ENCODE measurements around the gene ABI1. TPM values are rescaled to one million over a fixed set of nuclear protein-coding genes. Genes with fewer than 3 reads are reported as not detected.
"Not testable (repeated sequence)": the region's sequence is repeated elsewhere in the genome, so short reads cannot be mapped to it uniquely, and the experiment has no call there.

ABI1 gene
- total RNA-seq, 1 donor from 2014 or later, result 33.8 TPM

DNA sequence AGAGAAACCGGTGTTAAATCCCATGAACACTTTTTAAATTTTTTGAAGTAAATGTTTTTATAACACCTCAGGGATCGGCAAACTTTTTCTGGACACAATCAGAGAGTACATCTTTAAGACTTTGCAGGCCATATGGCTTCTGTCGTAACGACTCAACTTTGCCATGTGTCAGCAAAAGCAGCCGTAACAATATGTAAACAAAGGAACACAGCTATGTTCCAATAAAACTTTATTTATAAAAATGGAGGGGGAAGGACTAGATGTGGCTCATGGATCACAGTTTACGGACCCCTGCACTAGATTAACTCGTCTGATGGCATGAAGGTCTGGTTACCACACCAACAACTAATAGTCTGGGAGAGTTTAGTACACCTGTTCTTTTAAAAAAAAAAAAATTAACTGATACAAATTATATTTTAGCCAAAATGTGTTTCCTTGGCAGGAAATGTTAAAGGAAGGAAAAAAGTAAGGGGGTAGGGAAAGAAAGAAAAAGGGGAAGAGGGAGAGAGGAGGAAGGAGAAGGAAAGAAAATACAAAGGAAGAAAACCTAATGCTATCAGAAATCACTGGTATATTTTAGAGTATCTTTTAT, 50.2 kb downstream of the ABI1 start:
- intact Hi-C loops (cut with DNase I), result no loop called here
- no peak for DNase-seq (ENCODE audit: low spot score)

DNA sequence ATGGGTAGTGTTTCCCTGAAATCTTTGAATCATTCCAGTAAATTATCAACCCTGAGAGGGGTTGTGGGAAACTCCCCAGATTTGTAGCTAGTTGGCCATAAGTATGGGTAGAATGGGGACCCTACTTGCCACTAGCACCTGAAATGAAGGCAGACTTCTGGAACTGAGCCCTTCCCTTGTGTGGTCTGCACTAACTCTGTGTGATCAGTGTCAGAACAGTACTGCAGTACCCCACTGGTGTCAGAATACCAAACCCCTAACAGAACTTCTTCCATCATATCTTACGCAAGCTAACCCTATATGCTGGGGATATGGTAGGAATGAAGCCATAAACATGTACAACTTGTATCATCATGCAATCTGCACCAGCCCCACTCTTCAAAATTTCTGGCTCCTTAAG, 50.8 kb downstream of the ABI1 start:
- intact Hi-C loops (cut with DNase I), result no loop called here
- no peak for DNase-seq (ENCODE audit: low spot score)

DNA sequence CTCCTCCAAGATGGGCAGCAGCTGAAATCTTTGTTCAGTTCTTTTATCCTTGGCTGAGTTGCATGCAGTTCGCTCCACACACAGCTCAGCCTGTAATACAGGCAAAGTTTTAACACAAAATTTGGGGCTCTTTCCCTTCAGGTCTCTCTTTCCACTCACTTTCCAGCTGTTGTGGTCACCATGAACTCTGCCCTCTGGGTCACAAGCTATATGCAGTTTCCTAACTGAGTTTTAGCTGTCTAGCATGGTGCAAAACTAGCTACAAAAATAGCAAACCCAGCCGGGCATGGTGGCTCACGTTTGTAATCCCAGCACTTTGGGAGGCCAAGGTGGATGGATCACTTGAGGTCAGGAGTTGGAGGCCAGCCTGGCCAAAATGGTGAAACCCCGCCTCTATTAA, 53.2 kb downstream of the ABI1 start:
- DNase-seq (ENCODE audit: low spot score), result no peak
- intact Hi-C loops (cut with DNase I), result no loop called here

DNA sequence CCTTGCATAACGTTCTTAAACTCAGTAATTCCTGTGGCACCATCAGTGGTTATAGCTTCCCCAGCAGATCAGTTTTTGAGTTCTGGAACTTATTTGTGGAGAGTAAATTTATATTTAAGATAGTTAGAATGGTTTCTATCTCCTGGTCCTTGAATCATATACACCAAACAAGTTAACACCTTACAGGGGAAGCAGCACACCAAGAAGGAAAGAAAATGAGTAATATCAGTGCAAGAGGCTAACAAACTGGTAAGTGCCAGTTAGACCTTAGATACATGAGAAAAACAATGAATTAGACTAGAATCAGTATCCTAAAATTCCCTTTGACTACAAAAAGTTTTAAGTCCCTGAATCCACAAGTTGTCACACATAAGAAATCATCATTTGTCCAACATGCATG, 54.2 kb downstream of the ABI1 start:
- DNase-seq (ENCODE audit: low spot score), result no peak
- intact Hi-C loops (cut with DNase I), result no loop called here

DNA sequence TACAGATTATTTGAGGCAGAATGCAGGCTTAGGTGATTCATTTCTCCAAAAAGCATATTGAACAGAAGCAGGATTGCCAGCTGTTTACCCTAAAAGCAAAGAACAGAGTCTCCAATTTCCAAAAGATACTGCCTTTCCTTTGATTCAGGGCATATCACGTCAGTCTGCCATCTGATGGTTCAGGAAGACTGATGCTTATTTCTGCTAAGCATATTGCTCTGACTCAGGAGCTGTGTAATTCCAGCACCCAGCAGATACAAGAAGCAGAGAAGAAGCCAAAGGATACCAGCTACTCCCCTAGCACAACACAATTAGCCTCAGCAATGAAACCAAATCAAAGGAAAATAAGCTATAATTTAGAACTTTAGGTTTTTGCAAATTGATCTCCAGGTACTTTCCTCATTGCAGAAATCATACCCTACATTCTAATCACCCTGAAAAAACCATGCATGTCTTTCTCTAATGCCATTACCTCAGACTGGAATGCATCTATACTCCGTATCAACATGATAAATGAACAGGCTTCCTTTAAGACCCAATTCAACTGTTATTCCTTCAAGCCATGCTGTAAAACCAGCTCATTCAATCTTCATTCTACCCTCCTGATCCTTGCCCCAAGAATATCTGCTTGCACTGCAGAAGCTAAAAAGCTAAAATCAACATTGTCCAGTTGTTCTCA, 55.1 kb downstream of the ABI1 start:
- intact Hi-C loops (cut with DNase I), result no loop called here
- no peak for DNase-seq (ENCODE audit: low spot score)

DNA sequence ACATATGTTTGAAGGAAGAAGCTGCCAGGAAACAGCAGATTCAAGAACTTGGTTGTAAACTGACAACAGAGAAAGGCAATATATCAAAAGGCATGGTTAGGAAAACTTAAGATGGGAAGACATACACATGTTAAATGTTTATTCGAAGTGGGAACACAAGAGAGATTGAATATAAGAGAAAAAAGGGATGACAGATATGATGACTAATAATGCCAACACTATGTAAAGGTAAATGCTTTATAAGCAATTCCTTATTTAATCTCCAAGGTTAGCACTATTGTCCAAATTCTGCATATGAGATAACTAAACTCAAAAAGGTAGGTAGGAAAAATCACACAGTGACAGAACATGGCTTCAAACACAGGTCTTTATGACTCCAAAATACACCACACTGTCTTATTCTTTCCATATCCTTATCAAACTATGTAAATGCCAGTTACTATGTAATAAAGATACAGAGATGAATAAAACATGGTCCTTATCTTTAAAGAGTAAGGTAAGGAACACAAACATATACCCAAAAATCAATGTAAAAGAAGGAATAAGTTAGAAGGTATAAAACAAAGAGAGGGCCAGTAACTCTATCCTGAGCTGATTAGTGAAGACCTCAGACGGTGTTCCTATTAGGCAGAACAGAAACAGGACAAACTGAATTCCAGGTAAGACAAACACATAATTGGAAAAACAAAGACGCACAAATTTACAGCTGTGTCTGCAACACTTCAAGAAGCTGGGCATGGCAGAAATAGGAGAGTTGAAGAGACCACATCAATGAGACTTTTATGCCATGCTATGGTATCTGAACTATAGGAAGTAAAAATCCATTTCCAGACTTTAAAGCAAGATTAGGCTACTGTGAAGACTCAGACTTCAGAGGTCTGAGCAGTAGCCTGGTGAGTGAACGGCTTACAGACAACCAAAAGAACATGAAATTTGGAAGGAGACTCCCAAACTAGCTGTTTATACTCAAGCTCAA, 56.1 kb downstream of the ABI1 start:
- intact Hi-C loops (cut with DNase I), result no loop called here
- DNase-seq (ENCODE audit: low spot score), result no peak

DNA sequence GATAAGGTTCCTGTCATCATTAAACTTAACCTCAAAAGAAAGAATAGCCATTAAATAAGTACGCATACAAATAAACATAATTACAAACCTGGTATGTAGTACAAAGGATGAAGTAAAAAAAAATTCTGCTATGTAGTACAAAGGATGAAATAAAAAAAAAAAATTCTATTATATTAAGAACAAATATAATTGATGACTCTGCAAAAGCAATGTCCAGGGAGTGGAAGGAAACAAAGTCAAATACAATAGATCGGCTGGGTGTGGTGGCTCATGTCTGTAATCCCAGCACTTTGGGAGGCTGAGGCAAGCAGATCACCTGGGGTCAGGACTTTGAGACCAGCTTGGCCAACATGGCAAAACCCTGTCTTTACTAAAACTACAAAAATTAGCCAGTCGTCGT, 56.9 kb downstream of the ABI1 start:
- intact Hi-C loops (cut with DNase I), result no loop called here
- no peak for DNase-seq (ENCODE audit: low spot score)

DNA sequence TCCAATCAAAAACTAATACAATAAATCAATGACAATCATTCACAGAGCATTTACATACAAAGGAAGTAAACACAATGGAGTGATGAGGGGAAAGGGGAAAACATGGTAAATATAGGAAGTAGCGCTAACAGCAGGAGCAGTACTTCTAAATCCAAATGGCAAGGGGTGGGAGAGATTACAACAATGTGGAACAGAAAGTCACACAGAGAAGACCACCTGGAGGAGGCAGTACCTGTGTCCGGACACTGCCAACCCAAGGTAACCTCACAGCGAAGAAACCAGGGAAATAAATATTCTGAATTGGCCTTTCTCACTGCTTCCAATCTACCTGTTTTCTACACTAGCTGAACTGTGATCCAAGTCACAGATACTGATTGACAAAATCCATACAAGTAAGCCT, 58.2 kb downstream of the ABI1 start:
- DNase-seq (ENCODE audit: low spot score), result no peak
- intact Hi-C loops (cut with DNase I), result no loop called here

DNA sequence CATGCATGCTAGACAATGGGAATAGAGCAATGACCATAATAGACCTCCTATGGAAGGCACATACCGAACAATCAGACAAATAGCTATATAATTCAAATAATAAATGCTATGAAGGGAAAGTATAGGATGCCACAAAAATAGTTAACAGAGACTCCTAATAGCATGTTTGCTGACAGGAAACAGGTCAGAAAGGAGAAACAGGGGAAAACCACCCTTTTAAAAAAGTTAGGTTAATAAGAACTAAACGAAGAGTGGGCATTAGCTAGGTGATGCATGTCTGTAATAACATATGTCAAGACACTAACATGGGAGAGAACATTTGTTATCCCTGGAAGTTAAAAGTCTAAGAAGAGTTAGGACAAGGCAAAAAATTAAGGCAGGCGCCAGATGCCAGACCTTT, 58.9 kb downstream of the ABI1 start:
- intact Hi-C loops (cut with DNase I), result no loop called here
- no peak for DNase-seq (ENCODE audit: low spot score)

DNA sequence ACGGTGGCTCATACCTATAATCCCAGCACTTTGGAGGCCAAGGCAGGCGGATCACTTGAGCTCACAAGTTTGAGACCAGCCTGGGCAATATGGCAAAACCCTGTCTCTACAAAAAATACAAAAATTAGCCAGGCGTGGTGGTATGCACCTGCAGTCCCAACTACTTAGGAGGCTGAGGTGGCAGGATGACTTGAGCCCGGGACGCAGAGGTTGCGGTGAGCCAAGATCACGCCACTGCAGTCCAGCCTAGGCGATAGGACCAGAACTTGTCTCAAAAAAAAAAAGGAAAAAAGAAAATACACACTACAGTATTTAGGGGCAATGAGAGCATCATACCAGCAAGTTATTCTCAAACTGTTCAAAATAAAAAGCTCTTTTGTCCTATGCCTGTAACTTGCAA, 59.5 kb downstream of the ABI1 start:
- intact Hi-C loops (cut with DNase I), result no loop called here
- no peak for DNase-seq (ENCODE audit: low spot score)

DNA sequence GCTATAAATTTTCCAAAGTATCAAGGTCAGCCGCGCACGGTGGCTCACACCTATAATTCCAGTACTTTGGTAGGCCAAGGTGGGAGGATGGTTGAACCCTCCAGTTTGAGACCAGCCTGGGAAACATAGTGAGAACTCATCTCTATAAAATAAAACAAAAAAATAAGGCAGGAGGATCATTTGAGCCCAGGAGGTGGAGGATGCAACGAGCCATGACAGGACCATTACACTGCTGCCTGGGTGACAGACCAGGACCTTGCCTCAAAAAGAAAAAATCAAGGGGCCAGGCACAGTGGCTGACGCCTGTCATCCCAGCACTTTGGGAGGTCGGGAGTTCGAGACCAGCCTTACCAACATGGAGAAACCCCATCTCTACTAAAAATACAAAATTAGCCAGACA, 60.3 kb downstream of the ABI1 start:
- intact Hi-C loops (cut with DNase I), result no loop called here
- no peak for DNase-seq (ENCODE audit: low spot score)

DNA sequence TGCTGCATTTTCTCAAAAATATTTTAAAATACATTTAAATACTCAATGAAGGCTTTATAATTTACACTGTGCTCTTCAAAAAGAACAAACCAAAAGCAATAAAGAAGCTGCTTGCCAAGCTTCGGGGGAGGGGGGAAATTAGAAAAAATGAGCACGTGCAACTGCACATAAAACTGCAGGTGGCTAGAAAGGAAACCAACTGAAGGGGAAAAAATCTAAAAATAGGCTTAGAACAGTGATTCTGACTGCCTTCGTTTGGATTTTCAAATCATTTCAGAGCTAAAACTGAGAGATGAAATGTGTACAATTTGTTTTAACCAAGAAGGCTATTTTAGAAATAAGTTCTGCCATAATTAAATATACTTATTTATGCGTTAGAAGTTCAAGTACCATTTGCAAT, 61.4 kb downstream of the ABI1 start:
- DNase-seq (ENCODE audit: low spot score), result no peak
- intact Hi-C loops (cut with DNase I), result no loop called here

DNA sequence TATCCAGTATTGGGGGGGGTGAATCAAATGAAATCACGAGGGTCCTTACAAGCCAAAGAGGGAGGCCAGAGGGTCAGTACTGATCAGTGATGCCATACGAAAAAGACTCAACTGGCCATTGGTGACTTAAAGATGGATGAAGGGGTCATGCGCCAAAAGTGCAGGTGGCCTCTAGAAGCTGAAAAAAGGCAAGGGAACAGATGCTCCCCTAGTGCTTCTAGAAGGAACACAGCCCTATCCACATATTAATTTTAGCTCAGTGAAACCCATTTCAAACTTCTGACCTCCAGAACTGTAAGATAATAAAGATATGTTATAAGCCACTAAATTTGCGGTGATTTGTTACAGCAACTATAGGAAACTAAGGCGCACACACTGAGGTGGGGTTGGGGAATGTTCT, 62.5 kb downstream of the ABI1 start:
- DNase-seq (ENCODE audit: low spot score), result no peak
- intact Hi-C loops (cut with DNase I), result no loop called here

DNA sequence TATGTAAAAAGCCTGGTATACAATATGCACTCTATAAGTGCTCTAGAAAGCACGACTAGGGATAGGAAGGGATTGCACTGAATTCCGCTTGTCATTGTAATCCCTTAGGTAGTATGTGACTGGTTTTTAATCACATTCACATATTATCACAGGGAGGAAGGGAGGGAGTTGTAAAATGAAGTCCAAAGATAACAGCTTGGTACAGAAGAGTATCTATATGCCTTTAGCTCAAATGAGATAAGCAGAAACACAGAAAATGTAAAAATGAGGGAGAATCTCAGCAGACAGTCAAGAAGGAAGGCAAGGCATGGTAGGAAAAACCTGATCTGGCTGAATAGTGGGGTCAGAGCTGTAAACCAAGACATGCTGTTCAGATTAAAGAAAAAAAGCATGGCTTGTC, 63.4 kb downstream of the ABI1 start:
- intact Hi-C loops (cut with DNase I), result no loop called here

DNA sequence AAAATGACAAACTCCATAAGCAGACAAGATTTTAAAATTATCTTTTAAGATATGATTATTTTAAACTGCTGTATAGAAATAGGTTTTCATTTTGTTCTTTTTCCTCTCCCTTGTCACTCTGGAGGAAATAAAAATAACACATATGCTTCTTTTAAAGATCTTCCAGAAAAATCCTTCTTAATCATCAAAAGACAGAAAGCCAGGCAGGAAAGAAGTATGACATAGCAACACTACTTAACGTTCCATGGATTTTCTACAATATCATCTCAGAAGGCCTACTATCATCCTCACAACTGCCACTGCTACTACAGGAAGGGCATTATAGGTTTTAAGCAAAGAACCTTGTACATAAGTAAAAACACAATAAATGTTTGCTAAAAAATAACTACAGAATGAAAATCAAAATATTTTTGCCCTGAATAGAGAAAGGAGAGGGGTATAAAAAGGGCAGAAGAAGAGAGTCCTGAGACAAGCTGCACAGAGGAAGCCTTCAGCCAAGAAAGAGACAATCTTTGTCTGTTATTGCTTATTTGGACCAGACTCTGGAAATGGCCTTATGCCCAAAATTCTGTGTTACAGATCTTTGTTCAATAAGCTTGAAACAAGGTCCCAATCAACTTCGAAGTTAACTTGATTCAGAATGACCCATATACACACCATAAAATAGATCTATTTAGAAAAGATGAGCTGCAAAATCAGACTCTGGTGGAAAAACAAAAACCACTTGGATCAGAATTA, 67.8 kb downstream of the ABI1 start:
- DNase-seq (ENCODE audit: low spot score), result no peak
- intact Hi-C loops (cut with DNase I), result no loop called here

More for the DNA sequence above, 63.4 kb downstream of the ABI1 start:
- DNase-seq (ENCODE audit: low spot score), result no peak

DNA sequence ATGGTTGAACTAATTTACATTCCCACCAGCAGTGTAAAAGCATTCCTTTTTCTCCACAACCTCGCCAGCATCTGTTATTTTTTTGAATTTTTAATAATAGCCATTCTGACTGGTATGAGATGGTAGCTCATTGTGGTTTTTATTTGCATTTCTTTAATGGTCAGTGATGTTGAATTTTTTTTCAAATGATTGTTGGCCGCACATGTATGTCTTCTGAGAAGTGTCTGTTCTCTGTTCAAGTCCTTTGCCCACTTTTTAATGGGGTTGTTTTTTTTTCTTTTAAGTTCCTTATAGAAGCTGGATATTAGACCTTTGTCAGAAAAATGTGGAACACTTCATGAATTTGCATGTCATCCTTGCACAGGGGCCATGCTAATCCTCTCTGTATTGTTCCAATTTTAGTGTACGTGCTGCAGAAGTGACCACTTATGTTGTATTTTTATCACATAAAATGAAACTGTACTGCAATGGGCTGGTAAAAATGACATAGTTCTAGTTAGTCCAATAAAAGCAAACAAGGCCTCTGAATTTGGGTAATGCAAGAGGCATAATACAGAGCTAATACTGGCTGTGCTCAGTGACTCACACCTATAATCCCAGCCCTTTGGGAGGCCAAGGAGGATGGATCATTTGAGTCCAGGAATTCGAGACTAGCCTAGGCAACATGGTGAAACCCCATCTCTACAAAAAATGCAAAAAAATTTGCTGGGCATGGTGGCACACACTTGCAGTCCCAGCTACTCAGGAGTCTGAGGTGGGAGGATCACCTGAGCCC, 70.3 kb downstream of the ABI1 start:
- intact Hi-C loops (cut with DNase I), result no loop called here
- no peak for DNase-seq (ENCODE audit: low spot score)

DNA sequence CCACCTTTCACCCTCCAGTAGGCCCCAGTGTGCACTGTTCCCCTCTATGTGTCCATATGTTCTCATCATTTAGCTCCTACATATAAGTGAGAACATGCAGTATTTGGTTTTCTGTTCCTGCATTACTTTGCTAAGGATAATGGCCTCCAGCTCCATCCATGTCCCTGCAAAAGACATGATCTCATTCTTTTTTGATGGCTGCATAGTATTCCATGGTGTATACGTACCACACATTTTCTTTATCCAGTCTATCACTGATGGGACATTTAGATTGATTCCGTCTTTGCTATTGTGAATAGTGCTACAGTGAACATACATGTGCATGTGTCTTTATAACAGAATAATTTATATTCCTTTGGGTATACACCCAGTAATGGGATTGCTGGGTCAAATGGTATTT, 71.0 kb downstream of the ABI1 start:
- DNase-seq (ENCODE audit: low spot score); intact Hi-C loops (cut with DNase I): not testable (repeated sequence)

DNA sequence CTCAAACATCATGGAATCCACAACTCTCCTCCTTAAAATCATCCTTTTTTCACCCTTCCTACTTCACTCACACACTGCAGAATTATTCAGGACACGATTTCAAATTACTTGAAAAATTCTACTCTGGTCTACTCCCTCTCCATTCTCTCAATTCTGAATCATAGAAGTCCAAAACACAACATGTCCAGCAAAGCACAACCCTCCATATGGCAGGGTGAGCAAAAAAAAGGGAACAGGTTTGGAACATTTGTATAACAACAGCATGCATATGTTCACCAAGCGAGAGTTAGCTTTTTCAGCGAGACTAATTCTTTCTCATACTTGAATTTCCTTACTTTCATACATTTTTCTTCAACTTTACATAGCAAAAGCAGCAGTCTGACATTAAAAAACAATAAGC, 73.4 kb downstream of the ABI1 start:
- intact Hi-C loops (cut with DNase I), result no loop called here
- DNase-seq (ENCODE audit: low spot score), result no peak

DNA sequence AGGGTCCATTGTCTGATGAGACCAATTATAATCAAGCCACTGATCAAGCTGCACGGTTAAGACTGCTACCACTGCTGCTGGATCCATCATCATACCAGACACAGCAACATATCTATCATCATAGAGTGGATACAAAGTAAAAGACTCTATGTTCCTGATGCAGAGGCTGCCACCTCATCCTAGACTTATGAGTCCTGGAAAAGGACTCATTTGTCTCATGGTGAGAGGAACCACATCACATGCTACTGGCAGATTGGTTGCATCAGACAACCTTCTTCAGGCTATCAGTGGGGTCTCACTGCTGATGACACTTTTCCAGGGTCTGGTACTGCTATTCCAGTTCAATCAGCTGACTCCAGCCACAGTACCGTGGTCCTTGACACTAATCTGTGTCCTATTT, 79.0 kb downstream of the ABI1 start:
- intact Hi-C loops (cut with DNase I), result no loop called here

More for the DNA sequence above, 79.0 kb downstream of the ABI1 start:
- no peak for DNase-seq (ENCODE audit: low spot score)
